CMK (cell line): ENCODE measurements around the gene DLX5.

Experiments used
- DNase-seq: peaks from one replicate; pipeline ENCODE4 v3.0.0-alpha.2; 2010; ENCODE audit warnings: low read depth

DLX5 gene

GRCh38 chr7:97005183-97006054 is 19.2 kb downstream of the DLX5 start, which contains the start of gene DLX6:
Gene DLX6 (plus strand): TSS chr7:97005553. CDS start chr7:97005978, 425 bp downstream.
- no peak for DNase-seq

DNA sequence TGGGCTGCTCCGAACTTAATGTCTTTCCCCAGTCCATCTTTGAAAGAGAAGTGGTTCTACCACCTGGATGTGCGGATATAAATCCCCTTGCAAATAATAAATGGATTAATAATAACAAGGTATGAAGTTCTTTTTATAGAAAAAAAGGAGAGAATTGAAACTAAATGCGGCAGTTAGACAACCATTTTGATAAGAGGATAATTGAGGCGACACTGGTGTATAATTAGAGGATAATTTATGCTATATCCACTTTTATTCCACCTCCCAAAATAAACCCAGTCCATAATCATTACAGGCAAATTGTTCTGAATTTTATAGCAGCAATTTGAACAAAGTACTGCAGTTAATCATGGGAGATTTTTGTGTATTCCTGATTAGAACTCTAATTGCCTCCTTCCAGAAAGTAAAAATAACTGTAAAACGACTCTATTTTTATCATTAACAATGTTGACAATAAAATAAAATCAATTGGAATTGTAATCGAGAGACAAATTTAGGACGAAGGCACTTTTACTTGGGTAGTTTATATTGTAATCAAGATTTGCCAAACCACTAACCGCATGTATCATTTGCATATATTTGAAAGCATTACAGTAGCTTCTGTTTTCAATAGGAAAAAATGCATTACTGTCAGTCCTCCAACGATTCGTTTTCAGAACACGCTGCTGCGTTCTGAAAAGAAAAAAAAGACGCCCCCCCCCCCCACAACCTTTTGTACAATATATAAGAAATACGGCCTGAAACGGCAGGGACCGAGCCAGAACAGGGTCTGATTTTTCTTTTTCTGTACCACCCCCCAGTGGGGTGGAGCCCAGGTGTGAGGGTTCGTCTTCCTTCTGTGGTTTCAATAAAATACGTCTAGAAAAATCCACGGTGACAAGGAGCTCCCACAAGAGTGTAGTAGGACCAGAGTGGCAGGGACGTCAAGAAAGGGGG is 20.1 kb downstream of the DLX5 start:
- no peak for DNase-seq

DNA sequence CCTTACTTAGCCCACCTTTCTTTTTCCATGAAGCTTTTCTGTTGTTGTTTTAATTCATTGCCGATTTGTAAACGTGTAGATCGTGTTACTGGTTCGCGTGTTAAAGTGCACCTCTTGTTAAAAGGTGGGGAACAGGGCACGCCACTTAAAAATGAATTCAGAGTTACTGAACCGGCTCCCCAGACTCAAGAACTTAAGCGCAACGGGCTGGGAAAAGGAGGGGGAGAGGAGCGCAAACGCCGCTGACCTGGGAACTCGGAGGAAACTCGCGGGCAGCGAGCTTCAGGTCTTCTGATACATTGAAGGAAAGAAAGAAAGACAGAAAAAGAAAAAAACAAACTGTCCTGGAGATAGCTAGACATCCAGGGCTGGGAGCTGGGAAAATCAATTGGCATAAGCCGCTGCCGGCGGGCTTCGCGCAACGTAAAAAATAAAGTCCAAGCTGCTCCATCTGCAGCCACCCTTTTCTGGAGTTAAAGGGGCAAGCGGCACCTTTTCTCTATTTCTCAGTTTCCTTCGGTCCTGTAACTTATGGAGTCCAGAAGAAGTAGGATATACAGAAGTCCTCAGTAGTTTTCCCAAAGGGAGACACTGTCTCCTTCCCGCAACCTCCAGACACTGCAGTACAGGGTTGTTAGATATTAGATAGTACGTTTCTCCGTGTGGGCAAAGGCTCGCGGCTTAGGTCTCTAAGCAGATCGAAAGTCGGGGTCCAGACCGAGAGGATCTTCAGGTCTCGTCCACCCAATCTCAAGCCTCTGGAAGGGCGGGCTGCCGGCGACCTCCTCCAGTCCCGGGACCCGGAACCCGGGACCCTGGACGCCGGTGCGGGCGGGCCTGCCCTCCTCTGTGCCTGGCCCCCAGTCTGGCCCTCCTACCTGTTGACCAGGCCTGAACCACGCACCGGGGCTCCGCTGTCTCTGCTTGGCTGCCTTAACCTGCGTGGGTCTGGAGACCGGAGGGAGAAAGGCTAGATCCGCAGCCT is 21.1 kb downstream of the DLX5 start:
- no peak for DNase-seq

- no peak for DNase-seq
Observed at GRCh38 chr7:97002555-97003261, 21.9 kb downstream of the DLX5 start.

- no peak for DNase-seq
Observed at GRCh38 chr7:97001656-97002554, 22.7 kb downstream of the DLX5 start.

GRCh38 chr7:97001221-97001620 is 23.4 kb downstream of the DLX5 start:
- DNase-seq, result no peak

DNA sequence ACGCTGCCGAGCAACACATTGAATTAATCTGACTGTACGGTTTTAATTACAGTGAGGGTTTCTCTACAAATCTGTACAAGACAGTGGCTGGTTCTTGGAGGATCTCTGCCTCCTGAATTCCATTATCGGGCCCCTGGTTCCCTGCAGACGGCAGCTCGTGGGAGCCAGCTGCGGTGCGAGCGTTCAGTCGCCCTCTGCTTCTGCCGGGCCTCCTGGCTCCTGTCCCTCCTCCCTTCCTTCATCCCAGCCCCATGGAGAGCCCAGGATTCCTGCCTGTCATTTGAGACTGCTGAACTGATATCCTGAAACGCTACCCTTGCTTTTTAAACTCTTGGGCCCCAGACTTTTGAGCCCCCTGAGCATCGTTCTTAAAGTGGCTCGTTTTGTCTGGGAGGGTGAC is 25.9 kb downstream of the DLX5 start:
- no peak for DNase-seq

- no peak for DNase-seq
Observed at GRCh38 chr7:96998333-96998732, 26.3 kb downstream of the DLX5 start.

DNA sequence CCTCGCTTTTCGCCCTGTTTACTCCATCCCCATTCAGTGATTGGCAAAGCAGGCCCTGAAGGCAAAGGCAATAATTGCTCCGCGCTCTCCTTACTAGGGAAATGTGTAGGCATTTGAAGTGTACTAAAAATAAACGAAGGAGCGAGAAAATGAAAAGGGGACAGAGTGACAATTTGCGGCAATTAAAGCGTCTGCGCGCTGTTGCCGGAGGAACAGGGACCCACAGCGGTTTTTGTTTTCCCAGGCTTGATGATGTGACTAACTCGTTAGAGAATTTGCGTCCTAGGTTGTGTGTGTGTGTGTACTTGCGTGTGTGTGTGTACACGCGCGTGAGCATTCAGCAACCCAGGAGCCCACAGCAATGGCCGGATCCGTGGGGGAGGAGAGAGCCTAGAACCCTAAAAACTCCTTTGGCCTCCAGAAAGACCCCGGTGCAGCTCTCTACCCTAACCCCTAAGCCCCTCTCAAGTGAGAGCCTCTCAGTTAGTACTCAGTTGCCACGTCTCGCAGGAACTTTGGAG is 27.1 kb downstream of the DLX5 start:
- no peak for DNase-seq

DNA sequence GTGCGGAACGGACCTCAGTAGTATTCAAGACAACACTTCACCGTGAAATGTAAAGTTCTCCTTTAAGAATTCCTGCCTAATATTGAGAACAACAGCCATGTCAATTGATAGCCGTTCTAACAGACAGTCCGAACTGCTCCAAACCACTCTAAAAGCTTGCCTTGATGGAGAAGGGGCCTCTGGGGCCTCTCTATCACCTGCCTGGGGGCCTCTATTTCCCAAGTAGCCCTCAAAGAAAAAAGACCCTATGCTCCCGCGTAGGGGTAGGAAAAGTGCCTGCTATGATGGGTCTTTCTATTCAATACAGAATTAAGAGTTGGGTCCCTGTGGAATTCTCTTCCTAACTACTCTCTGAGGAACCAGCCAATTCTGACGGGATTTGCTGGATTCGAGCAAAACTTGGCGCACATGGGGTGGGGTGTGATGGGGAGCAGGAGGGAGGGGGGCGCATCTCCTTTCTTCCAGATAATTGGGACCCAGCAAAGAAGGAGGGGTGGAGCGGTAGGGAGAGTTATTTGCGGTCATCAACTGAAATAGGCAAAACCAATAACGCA is 27.6 kb downstream of the DLX5 start:
- DNase-seq, result no peak

DNA sequence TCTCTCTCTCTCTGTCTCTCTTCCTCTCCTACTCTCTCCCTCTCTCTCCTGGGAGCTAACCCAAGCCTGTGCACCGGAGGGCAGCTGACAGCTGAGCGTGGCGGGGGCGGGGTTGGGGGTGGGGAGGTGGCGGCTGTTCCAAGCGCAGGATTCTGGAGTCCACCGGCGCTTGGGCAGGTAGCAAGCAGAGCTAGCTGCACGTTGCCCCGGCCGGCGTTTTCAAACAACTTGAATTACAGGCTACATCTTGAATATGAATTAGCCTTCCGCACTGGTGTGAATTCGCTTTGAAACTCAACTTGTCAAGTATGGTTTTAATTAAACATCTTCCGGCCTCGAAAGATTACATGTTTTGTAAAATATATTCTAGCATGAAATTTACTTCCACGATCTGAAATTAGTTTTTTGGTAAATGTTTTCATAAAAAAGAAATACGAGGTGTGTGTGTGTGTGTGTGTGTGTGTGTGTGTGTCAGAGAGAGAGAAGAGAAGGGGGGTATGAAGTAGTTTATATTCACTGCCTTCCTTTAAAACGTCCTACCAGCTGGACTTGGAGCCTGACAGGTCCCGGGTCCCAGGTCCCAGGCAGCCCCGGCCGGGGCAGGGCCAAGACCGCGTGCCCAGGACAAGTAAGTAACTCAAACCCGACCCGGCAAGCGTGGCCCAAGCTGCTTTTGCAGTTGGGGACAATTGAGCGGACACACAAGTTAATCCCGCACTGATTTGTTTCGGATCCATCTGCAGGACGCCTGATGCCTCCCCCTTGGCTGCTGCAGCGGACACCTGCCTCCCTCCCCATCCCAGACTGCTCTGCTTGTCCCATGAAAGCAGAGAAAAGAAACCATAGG is 28.3 kb downstream of the DLX5 start:
- DNase-seq, result no peak

GRCh38 chr7:96995406-96996110 is 29.1 kb downstream of the DLX5 start:
- DNase-seq, result no peak

DNA sequence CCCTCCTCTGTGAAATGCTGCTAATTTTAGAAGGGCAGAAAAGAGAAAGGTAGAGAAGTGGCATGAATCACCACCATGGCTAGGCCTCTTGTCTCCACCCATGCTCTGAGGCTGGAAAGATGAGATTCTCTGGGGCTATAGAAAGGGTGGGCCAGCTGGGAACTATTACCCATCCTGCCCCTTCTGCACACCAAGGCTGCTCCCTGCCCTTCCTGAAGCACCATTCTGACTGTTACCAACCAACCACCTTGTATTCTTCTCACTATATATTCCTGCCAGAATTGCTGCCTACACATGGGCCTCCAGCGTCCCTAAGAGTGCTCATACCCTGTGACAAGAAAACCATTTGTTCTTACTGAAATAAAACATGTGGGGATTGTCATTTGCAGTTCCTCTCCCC is 30.7 kb downstream of the DLX5 start:
- no peak for DNase-seq

GRCh38 chr7:96993094-96993865 is 31.4 kb downstream of the DLX5 start:
- DNase-seq, result no peak

- DNase-seq, result no peak
Observed at GRCh38 chr7:96992192-96993005, 32.2 kb downstream of the DLX5 start.

DNA sequence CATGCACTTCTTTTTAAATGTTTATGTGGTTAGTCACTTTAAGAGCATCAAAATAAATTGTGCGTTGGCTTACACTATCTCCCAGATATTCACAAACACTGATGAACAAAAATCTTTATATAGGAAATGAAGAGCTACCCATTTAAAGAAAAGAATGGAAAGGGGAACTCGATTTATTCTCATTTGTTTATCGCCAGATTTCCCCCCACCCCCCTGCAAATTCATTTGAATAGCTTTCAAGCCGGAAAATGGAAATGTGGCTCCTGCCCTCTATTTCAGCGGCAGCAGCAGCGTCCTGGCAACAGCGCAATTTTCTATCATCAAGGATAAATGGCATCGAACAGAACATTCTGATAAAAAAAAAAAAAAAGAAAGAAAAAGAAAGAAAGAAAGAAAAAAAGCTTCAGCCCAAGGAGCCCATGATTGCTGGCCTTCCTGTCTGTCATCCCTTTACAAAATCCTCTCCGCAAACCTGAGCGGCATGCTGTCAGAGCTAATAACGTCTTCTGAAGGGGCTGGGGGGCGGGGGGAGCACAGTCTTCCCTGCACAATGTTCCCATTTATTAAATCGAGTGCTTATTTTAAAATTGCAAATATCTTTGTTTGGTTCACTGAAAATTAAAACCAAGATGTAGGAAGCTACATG is 33.0 kb downstream of the DLX5 start:
- DNase-seq, result no peak
